ENCODE results near the gene HEXA.
A peak's percentile ranks its signal among the peaks of the same experiment; 100 is the strongest.
"Not testable (repeated sequence)": the region's sequence is repeated elsewhere in the genome, so short reads cannot be mapped to it uniquely, and the experiment has no call there.

HEXA gene

GRCh38 chr15:72375846-72376581, at the start of gene HEXA:
Gene HEXA, minus strand, starts transcription at chr15:72376014. Its CDS starts 42 bp downstream, at chr15:72375972.
- peak; percentile 89 for DNase-seq
- Histone ChIP-seq H3K27me3 (replicated peaks) (no peaks in the 10 kb centered on the region), H3K36me3 (replicated peaks) (no peaks in the 10 kb centered on the region), H3K4me3 (ENCODE audit: low read depth, low read length) (peak within 1 kb of the TSS; percentile 93), H3K27ac (peak within 1 kb of the TSS; percentile 61)
- in situ Hi-C loops (cut with HindIII; ENCODE audit: low pct_ligation_motif_present, low sequenced_read_pairs): no loop called here
- TF ChIP-seq, protein P1, sequence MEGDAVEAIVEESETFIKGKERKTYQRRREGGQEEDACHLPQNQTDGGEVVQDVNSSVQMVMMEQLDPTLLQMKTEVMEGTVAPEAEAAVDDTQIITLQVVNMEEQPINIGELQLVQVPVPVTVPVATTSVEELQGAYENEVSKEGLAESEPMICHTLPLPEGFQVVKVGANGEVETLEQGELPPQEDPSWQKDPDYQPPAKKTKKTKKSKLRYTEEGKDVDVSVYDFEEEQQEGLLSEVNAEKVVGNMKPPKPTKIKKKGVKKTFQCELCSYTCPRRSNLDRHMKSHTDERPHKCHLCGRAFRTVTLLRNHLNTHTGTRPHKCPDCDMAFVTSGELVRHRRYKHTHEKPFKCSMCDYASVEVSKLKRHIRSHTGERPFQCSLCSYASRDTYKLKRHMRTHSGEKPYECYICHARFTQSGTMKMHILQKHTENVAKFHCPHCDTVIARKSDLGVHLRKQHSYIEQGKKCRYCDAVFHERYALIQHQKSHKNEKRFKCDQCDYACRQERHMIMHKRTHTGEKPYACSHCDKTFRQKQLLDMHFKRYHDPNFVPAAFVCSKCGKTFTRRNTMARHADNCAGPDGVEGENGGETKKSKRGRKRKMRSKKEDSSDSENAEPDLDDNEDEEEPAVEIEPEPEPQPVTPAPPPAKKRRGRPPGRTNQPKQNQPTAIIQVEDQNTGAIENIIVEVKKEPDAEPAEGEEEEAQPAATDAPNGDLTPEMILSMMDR (IDR thresholded peaks at IDR 0.05; ENCODE audit: low read depth, low read length, missing control alignments): no peak

- H3K4me3 ChIP-seq (ENCODE audit: low read depth, low read length): no peak overlapping the region
- H3K36me3 ChIP-seq (replicated peaks): no peaks in the 10 kb centered on the region
- in situ Hi-C loops (cut with HindIII; ENCODE audit: low pct_ligation_motif_present, low sequenced_read_pairs): no loop called here
- H3K27me3 ChIP-seq (replicated peaks): no peaks in the 10 kb centered on the region
- TF ChIP-seq, protein P1 (IDR thresholded peaks at IDR 0.05; ENCODE audit: low read depth, low read length, missing control alignments): no peak
- no peak for DNase-seq
- no peak overlapping the region for H3K27ac ChIP-seq
Observed at GRCh38 chr15:72423256-72423655, 47.4 kb upstream of the HEXA start.

GRCh38 chr15:72421484-72421883, 45.7 kb upstream of the HEXA start:
- DNase-seq: no peak
- Histone ChIP-seq H3K27me3 (replicated peaks) (no peaks in the 10 kb centered on the region), H3K4me3 (ENCODE audit: low read depth, low read length) (no peak overlapping the region), H3K36me3 (replicated peaks) (no peaks in the 10 kb centered on the region), H3K27ac (no peak overlapping the region)
- TF ChIP-seq, protein P1 (IDR thresholded peaks at IDR 0.05; ENCODE audit: low read depth, low read length, missing control alignments): no peak
- in situ Hi-C loops (cut with HindIII; ENCODE audit: low pct_ligation_motif_present, low sequenced_read_pairs): no loop called here

DNA sequence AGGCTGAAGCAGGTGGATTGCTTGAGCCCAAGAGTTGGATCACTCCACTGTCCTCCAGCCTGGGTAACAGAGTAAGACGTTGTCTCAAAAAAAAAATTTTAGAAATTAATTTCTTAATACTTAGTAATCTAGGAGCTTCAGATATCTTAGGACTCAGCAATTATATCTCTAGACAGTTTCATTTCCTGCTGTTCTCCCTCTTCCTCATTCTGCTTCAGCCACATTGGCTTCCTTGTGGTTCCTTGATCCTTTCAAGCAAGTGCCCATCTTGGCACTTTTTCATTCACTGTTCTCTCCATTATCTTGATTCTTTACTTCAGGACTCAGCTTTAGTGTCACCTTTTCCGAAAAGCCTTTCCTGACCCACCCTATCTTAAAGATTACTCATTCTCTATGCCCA, 44.8 kb upstream of the HEXA start:
- no peak overlapping the region for H3K4me3 ChIP-seq (ENCODE audit: low read depth, low read length)
- TF ChIP-seq, protein P1 (IDR thresholded peaks at IDR 0.05; ENCODE audit: low read depth, low read length, missing control alignments): no peak
- no peak for DNase-seq
- H3K36me3 ChIP-seq (replicated peaks): no peaks in the 10 kb centered on the region
- in situ Hi-C loops (cut with HindIII; ENCODE audit: low pct_ligation_motif_present, low sequenced_read_pairs): no loop called here
- H3K27me3 ChIP-seq (replicated peaks): no peaks in the 10 kb centered on the region
- H3K27ac ChIP-seq: no peak overlapping the region

DNA sequence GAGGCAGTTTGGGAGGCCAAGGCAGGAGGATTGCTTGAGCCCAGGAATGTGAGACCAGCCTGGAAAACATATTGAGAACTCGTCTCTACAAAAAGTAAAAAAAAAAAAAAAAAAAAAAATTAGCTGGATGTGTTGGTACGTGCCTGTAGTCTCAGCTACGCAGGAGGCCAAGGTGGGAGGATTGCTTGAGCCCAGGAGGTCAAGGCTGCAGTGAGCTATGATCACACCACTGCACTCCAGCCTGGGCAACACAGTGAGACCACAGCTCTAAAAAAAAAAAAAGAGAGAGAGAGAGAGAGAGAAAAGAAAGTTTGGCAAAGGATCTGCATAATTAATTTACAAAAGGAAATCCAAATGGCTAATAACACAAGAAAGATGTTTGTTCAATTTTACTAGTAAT, 44.0 kb upstream of the HEXA start:
- H3K27ac ChIP-seq; DNase-seq; H3K4me3 ChIP-seq (ENCODE audit: low read depth, low read length); H3K27me3 ChIP-seq (replicated peaks); H3K36me3 ChIP-seq (replicated peaks); in situ Hi-C loops (cut with HindIII; ENCODE audit: low pct_ligation_motif_present, low sequenced_read_pairs): not testable (repeated sequence)

GRCh38 chr15:72415304-72415703, 39.5 kb upstream of the HEXA start:
- TF ChIP-seq, protein P1 (IDR thresholded peaks at IDR 0.05; ENCODE audit: low read depth, low read length, missing control alignments): no peak
- in situ Hi-C loops (cut with HindIII; ENCODE audit: low pct_ligation_motif_present, low sequenced_read_pairs): no loop called here

GRCh38 chr15:72413337-72413736, 37.5 kb upstream of the HEXA start:
- H3K36me3 ChIP-seq (replicated peaks); in situ Hi-C loops (cut with HindIII; ENCODE audit: low pct_ligation_motif_present, low sequenced_read_pairs): not testable (repeated sequence)

More at GRCh38 chr15:72415304-72415703, 39.5 kb upstream of the HEXA start:
- H3K4me3 ChIP-seq (ENCODE audit: low read depth, low read length): no peak overlapping the region
- no peaks in the 10 kb centered on the region for H3K36me3 ChIP-seq (replicated peaks)
- no peak overlapping the region for H3K27ac ChIP-seq
- H3K27me3 ChIP-seq (replicated peaks): no peaks in the 10 kb centered on the region
- DNase-seq: no peak

More at GRCh38 chr15:72413337-72413736, 37.5 kb upstream of the HEXA start:
- not testable (repeated sequence) for H3K27ac ChIP-seq; H3K27me3 ChIP-seq (replicated peaks); H3K4me3 ChIP-seq (ENCODE audit: low read depth, low read length); DNase-seq

Measured in brain microvascular endothelial cell (primary cell).